PC-3 (cell line): Measurements from ENCODE around the gene DNAJC6.

Experiments used
- CTCF ChIP-seq: fragments of 300-600 bp; sonication (generic); conservative IDR thresholded peaks from 2 replicates; pipeline ENCODE4 v1.5.1; 2017; ENCODE audit warnings: antibody characterized with exemption, low read depth, mild to moderate bottlenecking, low read length
- EZH2 ChIP-seq: fragments of 300-600 bp; sonication (generic); IDR thresholded peaks from one replicate; pipeline ENCODE4 v1.6.1; 2017; ENCODE audit warnings: antibody characterized with exemption, mild to moderate bottlenecking, low read length; ENCODE audit not compliant: unreplicated experiment
- EZH2phosphoT487 ChIP-seq: fragments of 300-600 bp; sonication (generic); IDR thresholded peaks from 2 replicates; pipeline ENCODE4 v1.6.1; 2018; ENCODE audit warnings: mild to moderate bottlenecking, antibody characterized with exemption, low read length, borderline replicate concordance

GRCh38 chr1:65441464-65441863, 132.1 kb downstream of the DNAJC6 start:
- TF ChIP-seq CTCF (no peak), EZH2 (no peak), EZH2phosphoT487 (no peak)
